ENCODE measurements around the gene TADA2A.

DNA sequence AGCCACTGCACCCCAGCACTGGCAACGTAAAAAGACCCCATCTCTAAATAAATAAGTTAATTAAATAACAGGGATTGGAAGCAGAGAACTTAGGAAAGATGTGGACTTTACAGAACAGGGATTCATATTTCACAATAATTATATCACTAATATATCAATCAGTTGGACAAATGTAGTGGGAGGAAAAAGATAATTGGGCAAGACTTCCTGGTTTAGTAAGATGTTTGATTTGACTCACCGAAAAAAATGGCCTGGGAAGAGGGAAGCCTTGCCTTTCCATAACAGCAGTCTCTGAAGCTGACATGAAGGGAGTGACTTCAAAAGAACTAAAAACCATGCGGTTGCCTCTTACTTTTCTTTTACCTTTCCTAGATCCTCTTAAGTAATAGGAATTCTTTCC is 46.1 kb upstream of the TADA2A start:
- no peak for TF ChIP-seq BHLHE40 (IDR thresholded peaks at IDR 0.05; ENCODE audit: borderline replicate concordance)
- TF ChIP-seq SP1 (IDR thresholded peaks at IDR 0.05): no peak
- TF ChIP-seq L3MBTL2 (conservative IDR thresholded peaks at IDR 0.05): no peak
- no peak for TF ChIP-seq PKNOX1 (IDR thresholded peaks at IDR 0.05)
- TF ChIP-seq FOXM1 (IDR thresholded peaks at IDR 0.05; ENCODE audit: borderline replicate concordance): no peak
- TF ChIP-seq LEF1 (IDR thresholded peaks at IDR 0.05; ENCODE audit: borderline replicate concordance): no peak
- no peak for TF ChIP-seq ARNT (IDR thresholded peaks at IDR 0.05)
- no peak for TF ChIP-seq ELF4 (IDR thresholded peaks at IDR 0.05)
- TF ChIP-seq CTBP1 (IDR thresholded peaks at IDR 0.05; ENCODE audit: borderline replicate concordance): no peak
- TF ChIP-seq TARDBP (IDR thresholded peaks at IDR 0.05): no peak
- no peak for TF ChIP-seq FOXK2 (IDR thresholded peaks at IDR 0.05)
- TF ChIP-seq SUZ12 (IDR thresholded peaks at IDR 0.05): no peak
- TF ChIP-seq FOXA1 (IDR thresholded peaks at IDR 0.05): no peak
- no peak for TF ChIP-seq NFRKB (IDR thresholded peaks at IDR 0.05)

Measured in HEK293T (cell line).